Midbrain (tissue), 1 donor: ENCODE data around the gene TANC1.
A peak's percentile ranks its signal among the peaks of the same experiment; 100 is the strongest.

Source experiments
- DNase-seq: peaks from one replicate; lab custom pipeline; 2025; lab: John Stamatoyannopoulos, UW

TANC1 gene

GRCh38 chr2:159160954-159161353, 192.5 kb downstream of the TANC1 start:
- no peak for DNase-seq

GRCh38 chr2:159163930-159164329, 195.5 kb downstream of the TANC1 start:
- no peak for DNase-seq

- no peak for DNase-seq
Measured at GRCh38 chr2:159164457-159164911, 196.0 kb downstream of the TANC1 start.

- no peak for DNase-seq
Measured at GRCh38 chr2:159165048-159165447, 196.6 kb downstream of the TANC1 start.

- DNase-seq = no peak
Measured at GRCh38 chr2:159168707-159169106, 200.3 kb downstream of the TANC1 start.

GRCh38 chr2:159169187-159169586, 200.7 kb downstream of the TANC1 start:
- no peak for DNase-seq

GRCh38 chr2:159172403-159172802, 204.0 kb downstream of the TANC1 start:
- no peak for DNase-seq

GRCh38 chr2:159174759-159175158, 206.3 kb downstream of the TANC1 start:
- no peak for DNase-seq

GRCh38 chr2:159175182-159175581, 206.7 kb downstream of the TANC1 start:
- DNase-seq = no peak

- no peak for DNase-seq
Measured at GRCh38 chr2:159175927-159176326, 207.5 kb downstream of the TANC1 start.

- no peak for DNase-seq
Measured at GRCh38 chr2:159176555-159176954, 208.1 kb downstream of the TANC1 start.

- no peak for DNase-seq
Measured at GRCh38 chr2:159177357-159177756, 208.9 kb downstream of the TANC1 start.

GRCh38 chr2:159177957-159178356, 209.5 kb downstream of the TANC1 start:
- peak; percentile 14 for DNase-seq

GRCh38 chr2:159179096-159179495, 210.7 kb downstream of the TANC1 start:
- no peak for DNase-seq

- DNase-seq = no peak
Measured at GRCh38 chr2:159179696-159180095, 211.3 kb downstream of the TANC1 start.

GRCh38 chr2:159183346-159183745, 214.9 kb downstream of the TANC1 start:
- DNase-seq = no peak

- no peak for DNase-seq
Measured at GRCh38 chr2:159185401-159186130, 217.1 kb downstream of the TANC1 start.

- no peak for DNase-seq
Measured at GRCh38 chr2:159186462-159186861, 218.0 kb downstream of the TANC1 start.

GRCh38 chr2:159187106-159187505, 218.7 kb downstream of the TANC1 start:
- DNase-seq = no peak

GRCh38 chr2:159188449-159188848, 220.0 kb downstream of the TANC1 start:
- DNase-seq = no peak

- DNase-seq = no peak
Measured at GRCh38 chr2:159192371-159192918, 224.0 kb downstream of the TANC1 start.

GRCh38 chr2:159193791-159194190, 225.4 kb downstream of the TANC1 start:
- no peak for DNase-seq

- peak; percentile 44 for DNase-seq
Measured at GRCh38 chr2:159194241-159194640, 225.8 kb downstream of the TANC1 start.

- DNase-seq = peak; percentile 65
Measured at GRCh38 chr2:159195697-159196096, 227.3 kb downstream of the TANC1 start.
